Islet precursor cell (in vitro differentiated cells): ENCODE data around the gene CENPN.

Experiments used
- DNase-seq: peaks from one replicate; pipeline ENCODE4 v3.0.0-alpha.2; 2018

Gene CENPN

DNA sequence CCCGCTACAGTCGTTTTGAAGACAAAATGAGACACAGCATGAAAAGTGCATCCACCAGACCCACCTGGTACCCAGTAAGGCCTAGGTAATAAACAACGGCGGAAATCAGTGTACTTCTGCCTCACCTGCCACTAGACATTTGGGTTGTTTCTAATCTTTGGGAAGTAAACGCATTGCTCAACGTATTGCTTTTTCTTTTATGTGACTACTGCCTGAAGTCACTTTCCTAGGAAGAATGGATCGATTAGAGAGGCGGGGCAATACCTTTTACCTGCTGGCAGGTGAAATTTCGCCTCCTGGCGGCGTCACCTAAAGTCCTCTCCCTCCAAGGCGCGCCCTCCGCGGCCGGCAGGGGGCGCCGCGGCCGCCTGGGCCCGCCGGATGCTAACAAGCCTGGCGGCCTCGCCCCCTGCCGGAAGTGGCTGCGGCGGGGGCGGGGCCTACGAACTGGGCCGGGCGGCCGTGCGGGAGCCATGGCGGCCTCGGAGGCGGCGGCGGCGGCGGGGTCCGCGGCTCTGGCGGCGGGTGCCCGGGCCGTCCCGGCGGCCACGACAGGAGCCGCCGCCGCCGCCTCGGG lies 28.5 kb downstream of the CENPN start, which contains the start of gene ATMIN:
Gene ATMIN (plus strand): TSS at position 445 of the 577 bp plus-strand sequence. CDS start 29 bp downstream, at position 474.
- DNase-seq, result peak; percentile 92

DNA sequence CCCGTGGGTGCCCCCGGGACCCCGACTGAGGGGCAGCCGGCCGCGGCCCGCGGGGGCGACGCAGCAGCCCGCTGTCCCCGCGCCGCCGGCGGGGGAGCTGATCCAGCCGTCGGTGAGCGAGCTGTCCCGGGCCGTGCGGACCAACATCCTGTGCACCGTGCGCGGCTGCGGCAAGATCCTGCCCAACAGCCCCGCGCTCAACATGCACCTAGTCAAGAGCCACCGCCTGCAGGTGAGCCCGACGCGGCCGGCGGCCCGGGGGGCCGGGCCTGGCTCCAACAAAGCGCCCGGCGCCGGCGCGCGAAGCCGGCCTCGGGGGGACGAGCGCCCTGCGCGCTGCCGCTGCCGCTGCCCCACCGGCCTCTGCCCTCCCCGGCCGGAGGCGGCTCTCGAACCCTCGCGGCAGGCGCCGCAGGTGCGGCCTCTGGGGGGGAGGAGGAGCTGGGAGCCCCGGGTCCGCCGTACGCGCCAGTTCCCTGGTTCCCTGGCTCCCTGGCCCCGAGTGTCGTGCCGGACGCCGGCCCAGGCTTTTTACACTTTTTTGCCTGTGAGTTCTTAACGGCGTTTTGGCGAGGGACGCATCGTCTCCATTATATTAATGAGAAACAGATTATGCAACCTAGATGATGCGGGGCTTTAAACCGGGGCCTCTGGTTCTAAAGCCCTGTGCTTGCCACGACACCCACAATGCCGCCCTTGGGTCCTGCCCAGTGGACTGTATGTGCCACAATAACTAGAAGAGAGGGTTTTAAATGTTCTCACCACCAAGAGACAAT lies 29.1 kb downstream of the CENPN start:
- DNase-seq, result peak; percentile 61

DNA sequence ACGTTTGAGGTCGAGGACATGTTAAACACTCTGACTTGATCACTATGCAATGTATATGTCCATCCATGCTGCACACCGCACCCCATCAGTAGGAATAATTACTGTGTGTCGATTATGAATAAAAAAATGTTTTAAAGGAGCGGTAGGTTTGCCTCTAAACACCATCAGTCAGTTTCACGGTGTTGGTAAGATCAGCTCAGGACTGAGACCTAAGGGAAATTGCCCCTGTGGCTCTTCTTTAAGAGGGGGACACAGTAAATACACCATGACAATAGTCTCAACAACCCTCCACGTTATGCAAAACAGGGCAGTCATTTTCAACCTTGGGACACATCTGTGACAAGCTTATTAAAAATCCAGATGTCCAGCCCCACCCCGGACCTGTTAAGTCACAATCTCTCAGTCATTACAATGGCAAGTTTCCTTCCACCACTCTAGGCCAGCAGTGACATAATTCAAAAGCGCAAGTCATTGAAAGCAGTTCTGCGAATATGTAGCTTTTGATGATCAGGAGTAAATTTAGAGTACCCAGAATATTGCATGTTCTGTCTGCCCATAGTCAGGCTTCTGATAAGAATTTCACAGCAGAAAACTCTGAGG lies 29.8 kb downstream of the CENPN start:
- no peak for DNase-seq

DNA sequence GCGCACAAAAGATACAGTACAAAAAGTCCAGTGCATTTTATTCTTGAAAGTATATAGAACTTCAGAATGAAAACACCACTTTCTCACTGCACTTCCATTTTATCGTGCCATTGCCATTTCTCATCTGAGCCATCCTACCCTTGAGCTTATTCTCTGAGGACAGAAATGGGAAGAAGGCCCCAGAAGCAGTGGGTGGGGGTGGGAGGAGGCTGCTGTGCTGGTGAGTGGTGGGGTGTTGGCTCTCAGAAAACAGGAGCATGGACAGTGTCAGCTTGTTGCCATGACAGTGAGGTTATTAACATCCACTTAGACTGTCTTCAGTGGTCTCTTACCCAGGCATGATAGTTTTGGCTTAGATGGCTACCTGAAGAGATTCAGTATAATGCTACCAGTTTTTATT lies 33.1 kb downstream of the CENPN start:
- DNase-seq, result peak; percentile 82

DNA sequence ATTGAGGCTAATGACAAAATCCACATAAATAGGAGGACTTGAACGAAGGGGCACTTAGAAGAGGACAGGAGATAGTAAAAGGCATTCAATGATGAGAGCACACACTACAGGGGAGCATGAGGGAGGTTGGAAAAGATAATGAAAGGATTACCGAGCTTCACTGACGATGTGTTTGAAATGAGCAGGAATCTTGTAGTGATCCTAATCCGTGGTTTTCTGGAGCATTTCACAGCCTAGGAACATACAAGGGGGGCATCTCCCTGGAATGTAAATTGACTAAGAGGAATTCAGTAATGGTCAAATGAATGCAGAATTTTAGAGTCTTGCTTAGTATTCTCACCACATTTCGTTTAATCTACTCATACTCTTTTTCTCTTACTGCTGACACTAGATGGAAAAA lies 33.8 kb downstream of the CENPN start:
- DNase-seq, result no peak

DNA sequence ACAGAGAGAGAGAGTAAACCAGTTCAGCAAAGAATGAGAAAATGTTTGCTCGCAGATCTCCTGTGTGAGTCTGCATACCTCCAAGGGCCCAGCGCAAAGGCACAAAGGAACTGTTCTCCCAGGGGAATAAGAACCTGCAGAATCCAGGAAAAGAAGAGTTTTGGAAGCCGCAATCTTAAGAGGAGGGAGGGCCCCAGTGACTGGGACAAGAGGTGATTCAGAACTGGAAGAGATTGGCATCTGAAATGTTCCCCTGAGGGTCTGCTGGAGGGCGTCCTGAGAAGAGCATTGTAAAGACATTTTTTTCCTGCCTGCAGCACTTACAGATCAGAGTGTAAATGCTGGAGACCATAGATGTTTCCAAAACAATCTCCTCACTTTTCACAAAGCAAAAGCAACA lies 34.7 kb downstream of the CENPN start:
- DNase-seq, result peak; percentile 91

DNA sequence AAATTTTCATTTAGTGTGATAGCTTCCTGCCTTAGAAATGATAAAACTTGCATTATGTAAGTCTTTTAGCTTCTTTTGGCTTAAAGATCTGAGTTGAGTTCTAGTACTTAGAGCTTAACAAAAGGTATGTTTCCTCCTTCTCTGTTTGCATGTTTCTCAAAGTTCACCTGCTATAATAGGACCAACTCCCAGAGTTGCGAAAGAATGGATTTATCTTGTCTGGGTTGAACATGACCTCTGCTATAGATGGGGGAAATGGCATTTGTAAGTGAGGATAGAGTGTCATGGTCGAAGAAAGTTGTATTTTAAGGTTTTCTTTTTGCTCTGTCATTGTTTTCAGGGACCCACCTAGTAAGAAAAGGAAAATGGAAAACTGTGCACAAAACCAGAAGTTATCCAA lies 35.8 kb downstream of the CENPN start:
- DNase-seq, result no peak

DNA sequence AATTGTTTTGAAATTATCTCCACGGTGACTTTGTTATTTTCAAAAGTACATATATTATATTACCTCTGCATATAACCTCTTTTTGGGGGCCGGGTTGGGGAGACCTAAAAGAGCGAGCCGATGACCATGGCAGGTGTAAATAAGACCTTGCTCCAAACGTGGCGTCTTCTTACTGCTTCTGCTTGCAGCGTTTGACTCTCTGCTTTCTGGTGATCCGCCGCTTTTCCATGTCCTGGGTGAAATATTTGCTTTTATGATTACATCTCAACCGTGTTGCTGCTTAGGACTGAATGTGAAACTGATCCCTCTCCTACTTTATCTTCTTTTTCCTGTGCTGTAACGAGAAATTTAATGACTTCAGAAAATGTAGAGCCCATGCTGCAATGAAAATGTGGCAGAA lies 46.7 kb downstream of the CENPN start:
- peak; percentile 7 for DNase-seq

DNA sequence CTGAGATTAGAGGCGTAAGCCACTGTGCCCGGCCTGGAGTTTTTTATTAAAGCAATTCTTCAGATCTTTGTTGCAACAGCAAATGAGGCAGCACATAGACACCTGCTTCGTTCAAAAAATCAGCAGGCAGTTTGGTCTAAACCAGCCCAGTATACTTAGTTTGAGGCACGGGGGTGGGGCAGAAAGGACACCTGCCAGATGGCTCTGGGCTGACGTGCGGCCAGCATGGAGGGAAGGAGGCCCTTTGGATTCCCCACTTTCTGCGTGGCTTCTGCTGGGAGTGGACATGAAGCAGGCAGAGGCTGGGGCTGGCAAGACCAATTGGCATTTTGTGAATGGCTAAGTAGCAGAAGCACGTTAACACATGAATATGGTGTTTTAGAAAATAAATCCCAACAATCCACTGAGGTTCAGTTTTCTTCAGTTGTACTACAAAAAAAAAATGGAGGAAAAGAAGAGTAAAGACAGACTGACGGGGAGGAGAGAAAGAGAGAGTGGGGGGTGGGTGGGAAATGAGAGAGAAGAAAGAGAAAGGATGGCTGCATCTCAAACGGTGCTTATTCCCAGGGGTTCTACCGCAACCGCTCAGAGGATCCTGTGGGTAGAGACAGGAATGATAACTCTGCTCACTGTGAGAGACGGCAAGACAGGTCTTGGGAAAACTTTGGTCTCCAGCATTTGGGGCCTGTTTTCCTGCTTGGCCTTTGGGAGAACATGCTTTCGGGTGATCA lies 53.7 kb downstream of the CENPN start:
- no peak for DNase-seq

DNA sequence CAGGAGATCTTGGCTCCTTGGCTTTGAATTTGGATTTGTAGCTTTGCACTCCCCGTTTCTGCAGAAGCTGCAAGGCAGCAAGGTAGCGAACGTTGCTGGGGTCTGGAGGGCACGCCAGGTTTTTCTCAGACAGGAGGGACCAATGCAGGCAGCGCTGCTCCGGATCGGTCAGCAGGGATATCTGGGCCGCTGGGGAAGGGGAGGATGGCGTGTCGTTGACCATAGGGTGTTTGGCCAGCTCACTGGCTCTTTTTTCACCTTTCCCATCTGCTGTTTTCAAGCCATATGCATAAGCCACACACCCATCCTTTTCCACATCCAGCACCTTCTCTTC lies 54.3 kb downstream of the CENPN start:
- DNase-seq, result no peak

DNA sequence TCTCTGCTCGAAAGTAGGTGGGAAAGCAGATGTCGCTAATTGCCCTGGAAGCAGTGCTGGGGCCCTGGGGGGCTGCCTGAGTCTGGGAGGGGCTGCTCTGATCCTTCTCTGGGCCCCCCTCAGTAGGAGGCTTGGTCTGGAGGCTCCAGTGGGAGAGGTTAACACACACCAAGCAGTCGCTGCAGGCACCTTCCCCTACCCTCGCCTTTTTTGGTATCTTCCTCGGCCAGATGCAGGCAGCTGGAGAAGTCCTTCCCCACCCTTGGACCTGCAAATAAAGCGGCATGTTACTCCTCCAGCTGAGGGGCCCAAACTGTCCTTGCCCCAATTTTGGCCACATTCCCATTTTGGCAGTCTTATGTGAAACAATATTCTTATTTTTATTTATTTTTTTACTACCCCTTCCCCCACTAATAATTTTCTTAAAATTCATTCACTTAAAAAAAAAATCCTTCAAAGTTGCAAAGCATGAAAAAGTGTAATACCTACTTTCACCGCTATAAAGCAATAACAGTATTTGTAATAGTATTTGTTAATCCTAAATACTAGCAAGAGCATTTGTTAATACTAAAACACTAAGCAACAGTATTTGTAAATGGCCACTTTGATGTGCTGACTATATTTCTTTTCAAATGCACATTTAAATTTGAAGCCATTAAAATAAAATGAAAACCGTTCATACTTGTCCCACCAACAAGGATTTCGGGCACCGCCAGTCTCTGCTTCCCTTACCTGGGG lies 55.0 kb downstream of the CENPN start:
- no peak for DNase-seq

DNA sequence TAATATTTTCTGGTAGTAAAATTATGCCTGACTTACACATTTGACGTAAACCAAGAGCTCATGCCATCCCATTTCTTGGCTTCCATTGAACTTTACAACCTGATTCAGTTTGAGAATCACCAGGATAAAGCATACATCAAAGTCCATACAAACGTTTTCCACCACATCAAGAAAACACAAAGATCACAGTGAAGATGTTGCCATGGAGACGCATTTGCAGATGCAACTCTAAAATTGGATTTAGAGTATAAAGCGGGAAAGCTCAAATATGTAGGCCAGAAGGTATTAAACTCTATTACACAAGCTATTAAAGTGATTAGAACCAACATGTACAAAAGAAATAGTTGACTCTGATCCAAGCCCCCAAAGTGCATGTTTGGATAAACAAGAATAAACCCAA lies 59.7 kb downstream of the CENPN start:
- DNase-seq, result no peak

DNA sequence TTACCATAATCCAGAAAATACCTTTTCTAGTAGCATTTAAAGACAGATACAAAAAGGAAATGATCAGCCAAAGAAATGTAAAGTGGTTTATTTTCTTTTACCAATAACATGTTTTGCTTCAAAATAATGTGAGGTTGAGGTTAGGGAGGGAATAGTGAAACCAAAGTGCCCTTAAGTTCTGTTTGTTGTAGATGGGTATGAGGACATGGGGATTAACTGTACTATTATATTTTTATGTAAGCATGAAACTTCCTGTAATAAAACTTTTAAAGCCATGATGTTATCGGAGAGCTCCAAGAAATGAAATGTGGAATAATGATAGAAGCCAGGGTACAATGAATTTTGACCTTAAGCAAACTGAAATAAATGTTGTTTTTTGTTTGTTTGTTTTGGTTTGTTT lies 60.2 kb downstream of the CENPN start:
- no peak for DNase-seq

DNA sequence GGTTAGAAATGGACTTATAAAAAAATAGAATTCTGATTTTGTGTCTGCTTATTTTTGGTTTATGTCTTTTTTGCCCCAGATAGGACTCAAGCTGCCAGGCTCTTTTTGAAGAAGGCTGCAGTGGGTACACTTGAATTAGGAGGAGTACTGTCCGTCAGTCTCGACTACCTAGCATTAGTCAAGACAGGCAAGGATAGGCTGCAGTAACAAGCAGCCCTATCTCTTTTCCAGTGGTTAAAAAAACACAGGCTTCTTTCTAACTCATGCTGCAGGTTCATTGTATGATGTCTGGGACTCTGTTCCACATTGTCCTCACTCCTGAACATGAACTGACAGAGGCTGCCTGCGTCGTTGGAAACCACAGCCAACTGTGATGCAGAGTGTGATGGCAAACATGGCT lies 62.0 kb downstream of the CENPN start:
- no peak for DNase-seq

DNA sequence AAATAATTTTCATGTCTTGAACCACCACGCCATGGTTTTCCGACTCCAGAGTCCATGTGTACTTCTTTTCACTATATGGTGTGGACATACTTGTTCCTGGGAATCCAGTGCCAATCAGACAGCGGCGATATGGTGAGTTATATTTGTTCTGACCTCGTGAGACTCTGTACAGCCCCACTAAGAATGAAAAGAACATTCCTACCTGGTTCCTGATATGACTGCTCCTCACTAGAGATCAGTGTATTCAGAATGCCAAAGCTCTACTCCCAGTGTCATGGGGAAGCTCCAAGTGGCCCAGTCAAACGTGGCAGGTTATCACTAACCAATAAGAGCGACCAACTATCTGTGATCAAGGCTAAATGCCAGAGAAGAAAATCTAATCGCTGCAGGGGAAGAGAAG lies 64.0 kb downstream of the CENPN start:
- DNase-seq, result no peak

DNA sequence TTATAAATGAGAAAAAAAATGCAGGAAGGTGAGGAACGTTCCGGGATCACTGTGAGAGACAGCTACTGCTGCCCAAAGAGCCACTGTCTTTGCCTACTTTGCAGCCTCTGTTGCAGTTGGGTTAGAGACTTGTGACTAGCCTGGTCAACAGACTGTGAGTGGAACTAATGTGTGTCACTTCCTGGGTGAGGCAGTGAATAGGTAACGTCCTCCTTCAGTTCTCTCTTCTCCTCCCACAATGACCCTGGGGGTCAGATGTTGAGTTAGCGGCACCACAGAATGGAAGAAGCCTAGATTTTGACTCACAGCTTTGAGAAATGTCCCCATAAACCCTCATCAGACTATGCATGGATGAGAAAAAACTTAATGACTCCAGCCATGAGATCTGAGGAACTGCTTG lies 64.8 kb downstream of the CENPN start:
- DNase-seq, result peak; percentile 64

DNA sequence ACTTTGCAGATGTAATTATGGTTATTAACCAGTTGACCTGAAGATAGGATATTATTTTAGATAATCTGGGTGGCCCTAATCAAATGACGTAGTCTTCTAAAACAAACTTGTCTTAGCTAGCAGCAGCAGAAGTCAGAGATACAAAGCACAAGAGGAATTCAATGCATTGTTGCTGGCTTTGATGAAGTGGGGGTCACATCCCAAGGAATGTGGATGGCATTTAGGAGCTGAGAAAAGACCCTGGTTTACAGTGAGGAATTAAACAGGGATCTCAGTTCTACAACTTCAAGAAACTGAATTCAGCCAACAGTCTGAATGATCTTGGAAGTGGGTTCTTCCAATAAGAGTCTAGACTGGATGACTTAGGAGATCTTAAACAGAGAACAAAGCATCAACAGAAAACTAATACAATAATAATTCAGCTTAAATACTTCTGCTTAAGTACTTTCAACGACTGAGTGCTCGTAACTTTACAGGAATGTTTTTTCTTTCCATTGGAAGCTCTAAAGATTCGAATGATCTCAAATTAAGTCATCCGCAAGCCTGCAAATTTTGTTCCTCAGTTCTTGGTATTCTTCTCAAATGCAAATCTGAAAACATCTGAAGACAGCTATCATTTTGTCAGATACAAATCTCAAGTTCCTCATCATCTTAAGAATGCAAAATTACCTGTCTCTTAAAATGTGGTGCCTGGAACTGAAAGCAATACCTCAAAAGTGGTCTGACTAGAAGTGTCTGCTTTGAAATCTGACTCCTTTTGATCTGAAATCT lies 66.7 kb downstream of the CENPN start:
- DNase-seq, result no peak

DNA sequence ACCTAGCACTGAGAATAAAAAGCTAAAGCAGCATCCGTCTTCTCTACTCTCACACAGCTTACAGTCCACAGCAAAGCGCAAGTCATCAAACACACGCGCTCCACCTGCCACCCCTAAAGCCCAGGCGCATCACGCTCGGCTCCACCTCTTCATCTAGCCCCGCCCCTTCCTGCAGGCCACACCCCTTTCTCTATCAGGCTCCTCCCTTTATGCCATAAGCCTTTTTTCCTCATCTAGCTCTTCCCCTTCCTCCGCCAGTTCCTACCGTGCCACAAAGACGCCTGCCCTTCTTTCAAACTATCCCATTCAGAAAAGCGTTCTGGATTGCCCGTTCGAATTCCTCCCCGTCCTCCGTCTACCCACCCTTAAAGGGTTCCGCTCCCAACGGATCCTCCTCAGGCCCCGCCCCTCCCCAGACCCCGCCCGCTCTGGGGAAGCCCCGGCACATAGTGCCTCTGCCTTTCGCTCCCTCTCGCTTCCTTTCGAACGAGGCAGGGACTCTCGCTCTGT lies 69.6 kb downstream of the CENPN start:
- DNase-seq, result peak; percentile 89

DNA sequence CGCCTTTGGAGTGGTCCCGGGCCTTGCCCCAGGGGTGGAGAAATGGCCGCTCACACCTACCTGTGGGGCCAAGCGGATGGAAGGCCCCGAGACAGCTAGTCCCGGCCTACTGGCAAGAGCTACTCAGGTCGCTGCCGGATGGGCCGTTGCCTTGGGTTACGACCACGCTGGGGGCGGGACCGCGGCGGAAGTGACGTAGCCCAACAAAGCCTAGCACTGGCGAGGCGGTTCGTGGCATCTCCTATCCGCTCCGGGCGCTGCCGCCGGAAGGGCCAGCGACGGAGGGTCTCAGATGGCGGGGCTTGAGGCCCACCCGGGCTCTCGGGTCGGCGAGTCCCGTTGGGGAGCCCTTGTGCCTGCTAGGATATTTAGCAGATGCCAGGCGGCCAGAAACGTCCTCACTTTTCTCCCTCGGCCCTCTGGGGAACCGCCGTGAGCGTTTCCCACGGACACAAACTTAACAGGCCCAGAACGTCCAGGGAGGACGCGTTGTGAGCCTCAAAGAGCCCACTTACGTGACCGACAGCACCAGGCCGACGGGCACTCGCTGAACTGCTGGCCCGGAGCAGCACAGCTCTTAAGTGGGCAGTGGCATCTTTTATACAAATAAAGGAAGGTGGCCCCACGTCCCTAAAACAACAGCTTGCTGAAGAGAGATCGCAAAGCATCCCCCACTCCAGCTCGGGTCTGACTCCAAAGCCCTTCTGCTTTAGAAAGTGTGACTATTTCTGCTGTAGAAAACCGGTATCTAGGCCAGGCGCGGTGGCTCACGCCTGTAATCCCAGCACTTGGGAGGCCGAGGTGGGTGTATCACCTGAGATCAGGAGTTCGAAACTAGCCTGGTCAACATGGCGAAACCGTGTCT lies 70.3 kb downstream of the CENPN start, which contains the start of gene C16orf46:
Gene C16orf46 (minus strand): TSS at position 163 of the 865 bp plus-strand sequence. CDS start 13,283 bp downstream, outside the sequence.
- DNase-seq, result peak; percentile 99

DNA sequence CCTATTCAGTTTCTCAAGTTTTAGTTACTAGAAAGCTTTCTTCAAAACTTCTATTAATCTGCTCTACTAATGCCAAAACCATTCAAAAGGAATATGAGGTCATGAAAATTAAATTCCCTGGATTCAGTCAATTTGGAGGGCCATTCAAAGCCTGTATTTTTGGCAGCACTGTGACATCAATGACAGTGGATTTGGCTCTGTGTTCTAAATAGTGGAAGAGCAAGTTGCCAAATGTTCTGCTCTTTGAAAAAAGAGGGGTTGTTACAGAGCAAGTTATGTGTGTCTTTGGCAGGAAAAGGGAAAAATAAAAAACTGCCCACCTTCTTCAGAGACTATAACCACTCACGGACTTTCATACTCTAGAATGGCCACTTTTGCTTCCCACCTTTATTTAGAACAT lies 73.2 kb downstream of the CENPN start:
- no peak for DNase-seq

DNA sequence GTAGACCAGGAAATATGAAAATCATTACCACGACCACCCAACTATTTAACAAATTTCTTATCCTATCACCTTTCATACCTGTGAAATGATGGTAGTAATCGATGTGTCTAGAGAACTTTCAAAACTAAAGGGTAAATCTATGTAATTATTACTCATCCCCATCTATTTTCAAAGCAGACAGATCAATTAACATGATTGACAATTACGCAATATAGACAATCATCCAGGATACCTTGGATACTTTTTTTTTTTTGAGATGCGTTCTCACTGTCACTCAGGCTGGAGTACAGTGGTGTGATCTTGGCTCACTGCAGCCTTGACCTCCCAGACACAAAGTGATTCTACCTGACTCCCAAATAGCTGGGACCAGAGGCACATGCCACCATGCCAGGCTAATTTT lies 74.0 kb downstream of the CENPN start:
- no peak for DNase-seq
